Posterior vena cava (tissue), 2 donors: Measurements from ENCODE around the gene PXMP2. TPM values are rescaled to one million over a fixed set of nuclear protein-coding genes. Genes with fewer than 3 reads are reported as not detected.

ENCODE experiments used
- DNase-seq: peaks from one replicate; pipeline ENCODE4 v3.0.0-alpha.2; 2020; ENCODE audit warnings: low spot score
- intact Hi-C, 2 donors: fragments of 100-400 bp; cut with DNase I; formaldehyde crosslinking; loops; one replicate each; pipeline versions ENCODE4 v1.14.1 to v1.14.2; 2022 to 2023
- long read RNA-seq, 2 donors: library from polyadenylated mRNA; unstranded; transcript quantifications; one replicate each; pipeline ENCODE4 v2.0.0, GENCODE V29; 2020 to 2021
- total RNA-seq, 2 donors: library from RNA; stranded (reverse); fragmentation: NEBNext Ultra II Directional; extraction: Animal tissue kit (Norgen Biotek cat#: 25700); gene quantifications; one replicate each; pipeline ENCODE4 v1.2.1, GENCODE V29; 2021
- donor health status: DM: yes; HTN: yes; CAD: no.
- donor health status: DM: yes; HTN: yes; CAD: no.

Gene PXMP2
- 1 to 10 TPM; 7.1 to 9.5 TPM for total RNA-seq
- long read RNA-seq, donor 1, partial matches to known transcripts, result 0 of 2 reads
- long read RNA-seq, donor 1, other reads (novel, unspliced or antisense), result 0 of 2 reads
- long read RNA-seq, donor 2, partial matches to known transcripts, result 2 of 6 reads
- long read RNA-seq, donor 2, other reads (novel, unspliced or antisense), result 1 of 6 reads

DNA sequence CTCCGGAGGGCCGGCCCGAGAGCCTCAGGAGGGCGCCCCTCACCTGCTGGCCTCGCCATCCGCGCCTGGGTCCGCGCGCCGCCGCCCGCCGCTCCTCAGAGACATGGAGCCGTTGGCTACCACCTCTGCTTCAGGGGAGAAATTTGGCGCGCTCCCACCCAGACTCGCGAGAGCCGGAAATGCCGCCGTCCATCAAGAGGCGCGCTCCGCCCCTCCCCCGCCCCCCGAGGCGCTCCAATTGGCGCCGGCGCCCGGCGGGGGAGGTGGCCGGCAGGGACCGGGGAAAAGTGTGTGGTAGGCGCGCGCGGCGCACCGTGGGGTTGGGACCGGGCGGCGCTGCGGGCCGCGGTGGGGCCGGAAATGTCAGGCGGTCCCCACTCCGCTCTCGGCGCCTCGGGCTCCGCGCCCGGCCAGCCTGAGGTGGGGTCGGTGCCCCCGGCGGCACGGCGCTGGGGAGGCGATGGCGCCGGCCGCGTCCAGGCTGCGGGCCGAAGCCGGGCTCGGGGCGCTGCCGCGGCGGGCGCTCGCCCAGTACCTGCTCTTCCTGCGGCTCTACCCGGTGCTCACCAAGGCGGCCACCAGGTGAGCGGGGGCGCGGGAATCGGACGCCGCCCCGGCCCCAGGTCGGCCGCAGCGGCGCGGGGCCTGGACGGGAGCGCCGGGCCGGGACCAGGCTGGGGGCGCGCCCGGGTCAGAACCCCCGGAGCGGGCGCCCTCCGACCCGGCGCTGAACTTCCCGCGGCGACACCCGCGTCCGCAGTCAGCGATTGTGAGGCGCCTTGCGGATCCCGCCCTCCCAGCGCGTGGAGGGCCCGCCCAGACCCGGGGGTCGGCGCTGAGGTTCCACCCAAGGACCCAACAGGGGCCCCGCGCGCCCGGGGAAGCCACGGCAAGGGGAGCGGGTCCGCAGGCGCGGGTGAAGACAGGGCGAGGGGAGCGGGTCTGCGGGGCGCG lies at the start of gene PXMP2, which contains the start of gene POLE:
Gene PXMP2 (plus strand): TSS at position 377 of the 954 bp plus-strand sequence. CDS start 84 bp downstream, at position 461.
Gene POLE (minus strand): TSS at position 132 of the 954 bp plus-strand sequence. CDS start 27 bp downstream, at position 105.
- peak; percentile 99 for DNase-seq
- intact Hi-C loops, result no loop called here

DNA sequence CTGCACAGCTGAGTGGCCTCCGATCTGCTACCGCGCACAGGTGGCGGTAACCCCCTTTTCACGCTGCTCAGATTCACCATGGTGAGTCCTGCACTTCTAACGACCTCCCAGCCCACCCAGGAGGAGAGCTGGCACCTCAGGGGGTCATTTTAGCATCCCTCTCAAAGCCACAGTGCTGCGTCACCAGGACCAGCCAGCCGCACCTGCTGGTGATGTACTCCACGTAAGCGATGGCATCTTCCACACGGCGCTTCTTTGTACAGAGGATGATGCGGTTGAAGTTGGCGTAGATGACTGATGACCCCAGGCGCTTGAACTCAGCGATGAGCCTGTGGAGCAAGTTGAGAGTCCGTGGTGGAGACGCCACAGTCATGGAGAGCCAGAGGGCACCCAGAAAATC lies 49.6 kb upstream of the PXMP2 start:
- DNase-seq, result no peak
- intact Hi-C loops, result loop anchor here in 1 of 2 donors (10.0 kb wide), 1 partner anchor 1973 kb away; no protein-coding TSS in a partner anchor

- intact Hi-C loops, result loop anchor here in 1 of 2 donors (10.0 kb wide), 1 partner anchor 1974 kb away; no protein-coding TSS in a partner anchor
- peak; percentile 64 for DNase-seq
Observed at GRCh38 chr12:132638541-132639408, 48.6 kb upstream of the PXMP2 start.

DNA sequence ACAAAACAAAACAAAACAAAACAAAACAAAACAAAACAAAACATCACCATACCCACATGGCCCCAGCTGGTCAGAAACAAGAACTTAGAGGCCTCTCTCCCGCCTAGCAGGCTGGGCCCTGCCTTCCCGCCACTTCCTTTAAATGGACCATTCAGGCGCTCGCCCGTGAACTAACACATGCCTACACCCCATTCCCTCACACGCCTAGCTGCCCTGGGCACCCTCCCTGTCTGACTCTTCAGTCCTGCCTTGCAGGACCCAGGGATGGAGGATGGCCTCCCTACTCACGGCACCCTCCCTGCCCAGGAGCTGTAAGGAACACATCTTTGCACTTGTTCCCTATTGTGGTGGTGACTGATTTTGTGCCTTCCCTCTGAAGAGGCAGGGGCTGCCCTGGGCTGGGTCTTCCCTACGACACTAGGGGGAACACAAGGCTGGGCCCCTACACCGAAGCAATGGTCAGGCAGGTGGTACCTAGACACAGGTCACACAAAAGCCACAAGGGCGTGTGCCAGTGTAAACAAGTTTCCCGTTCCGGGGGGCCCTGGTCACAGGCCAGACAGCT lies 47.3 kb upstream of the PXMP2 start:
- intact Hi-C loops, result loop anchor here in 1 of 2 donors (10.0 kb wide), 1 partner anchor 1975 kb away; no protein-coding TSS in a partner anchor
- DNase-seq, result no peak

DNA sequence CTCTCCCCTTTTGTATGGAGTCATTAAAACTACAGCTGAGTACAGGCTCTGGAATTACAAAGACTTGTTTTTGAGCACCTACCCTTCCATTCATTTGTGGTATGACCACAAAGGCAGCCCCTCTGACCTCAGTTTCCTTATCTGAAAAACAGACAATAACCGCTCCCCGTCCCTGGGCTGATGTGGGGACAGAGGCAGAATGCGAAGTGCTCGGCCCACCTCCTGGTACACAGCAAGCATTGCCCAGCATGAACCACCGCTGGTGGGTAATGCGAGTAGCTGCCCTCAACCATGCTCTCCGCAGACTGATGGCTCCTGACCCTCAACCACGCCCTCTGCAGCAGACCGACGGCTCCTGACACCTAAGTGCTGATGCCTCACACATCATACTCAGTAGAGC lies 46.5 kb upstream of the PXMP2 start:
- no peak for DNase-seq
- intact Hi-C loops, result no loop called here

DNA sequence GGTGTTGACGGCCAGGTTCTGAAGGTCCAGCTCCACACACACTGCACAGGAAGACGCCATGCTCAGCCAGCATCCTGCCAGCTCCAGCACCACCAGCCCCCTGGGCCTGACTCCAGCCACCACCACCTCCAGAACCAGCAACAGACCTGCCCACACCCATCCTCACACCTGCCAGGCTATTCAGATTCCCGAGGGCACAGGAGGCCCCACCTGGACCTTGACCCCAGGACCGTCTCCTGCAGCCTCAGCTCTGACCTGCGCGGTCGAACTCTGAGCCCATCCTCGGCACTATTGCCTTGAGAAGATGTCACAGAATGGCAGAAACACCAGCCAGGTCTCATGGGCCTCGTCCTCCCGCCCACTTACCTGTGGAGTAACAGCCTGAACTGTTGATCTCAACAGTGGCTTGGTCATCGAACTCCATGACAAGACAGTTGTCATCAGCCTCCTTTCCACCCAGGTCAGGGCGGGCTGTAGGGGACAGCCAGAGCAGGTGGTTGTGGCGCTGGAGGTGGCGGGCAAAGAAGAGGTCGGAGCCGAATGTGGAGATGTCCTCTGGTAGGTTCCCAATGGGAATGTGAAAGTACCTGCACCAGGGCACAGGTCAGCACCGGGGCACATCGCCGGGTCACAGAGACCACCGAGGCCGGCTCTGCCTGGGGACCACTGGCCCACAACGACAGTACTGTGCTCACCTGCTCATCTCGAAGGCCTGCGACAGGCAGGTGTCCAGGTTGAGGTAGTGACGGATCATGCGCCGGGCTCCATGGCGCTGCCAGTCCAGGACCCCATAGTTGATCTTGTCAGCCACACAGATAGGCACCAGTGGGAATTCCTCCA lies 45.4 kb upstream of the PXMP2 start:
- DNase-seq, result no peak
- intact Hi-C loops, result no loop called here

DNA sequence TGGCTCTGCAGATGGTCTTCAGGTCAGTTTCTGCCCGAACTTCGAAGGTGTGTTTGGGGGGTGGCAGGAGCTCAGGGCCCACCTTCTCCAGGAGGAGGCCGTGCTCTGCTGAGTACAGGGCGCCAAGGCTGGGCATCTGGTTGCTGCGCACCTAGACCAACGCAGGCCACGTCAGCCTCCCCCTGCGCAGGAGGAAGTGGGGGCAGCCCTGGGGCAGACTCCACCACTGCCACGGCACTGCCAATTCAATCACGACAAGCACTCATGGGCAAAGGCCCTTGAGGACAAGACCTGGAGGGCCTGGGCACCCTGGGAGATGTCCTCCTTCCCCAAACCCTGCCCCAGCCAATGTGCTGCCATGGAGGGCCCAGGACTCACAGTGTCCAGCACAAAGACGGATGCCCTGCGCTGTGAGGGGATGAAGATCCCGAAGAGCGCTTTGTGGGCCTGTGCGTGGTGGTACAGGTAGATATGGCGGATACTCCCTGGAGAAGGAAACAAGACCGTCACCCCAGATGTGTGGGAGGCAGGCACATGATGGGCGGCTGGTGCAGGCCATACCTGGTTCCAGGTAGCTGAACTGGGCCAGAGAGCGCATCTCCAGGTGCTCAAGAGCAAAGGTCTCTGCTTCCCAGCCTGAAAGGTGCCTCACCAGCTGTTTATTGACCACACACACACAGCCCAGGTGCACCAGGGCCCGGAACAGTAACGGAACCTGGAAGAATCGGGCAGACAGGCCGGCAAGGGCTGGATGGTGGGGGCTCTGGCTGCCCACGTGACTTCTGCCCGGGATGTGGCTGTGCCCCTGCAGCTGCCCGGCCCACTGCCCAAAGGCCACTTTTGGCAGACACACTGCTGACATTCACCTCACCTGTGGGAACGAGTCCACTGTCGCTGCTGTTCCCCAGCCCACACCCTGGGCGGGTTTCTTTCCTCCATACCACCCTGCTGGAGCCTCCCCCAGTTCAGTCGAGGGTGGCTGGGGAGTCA lies 44.2 kb upstream of the PXMP2 start:
- intact Hi-C loops, result no loop called here
- no peak for DNase-seq

GRCh38 chr12:132646850-132647249 lies 40.5 kb upstream of the PXMP2 start:
- intact Hi-C loops, result no loop called here
- DNase-seq, result no peak

GRCh38 chr12:132647858-132648257 lies 39.5 kb upstream of the PXMP2 start:
- DNase-seq, result no peak

GRCh38 chr12:132648616-132649225 lies 38.7 kb upstream of the PXMP2 start:
- intact Hi-C loops, result no loop called here
- DNase-seq, result no peak

More at GRCh38 chr12:132647858-132648257, 39.5 kb upstream of the PXMP2 start:
- intact Hi-C loops, result no loop called here

DNA sequence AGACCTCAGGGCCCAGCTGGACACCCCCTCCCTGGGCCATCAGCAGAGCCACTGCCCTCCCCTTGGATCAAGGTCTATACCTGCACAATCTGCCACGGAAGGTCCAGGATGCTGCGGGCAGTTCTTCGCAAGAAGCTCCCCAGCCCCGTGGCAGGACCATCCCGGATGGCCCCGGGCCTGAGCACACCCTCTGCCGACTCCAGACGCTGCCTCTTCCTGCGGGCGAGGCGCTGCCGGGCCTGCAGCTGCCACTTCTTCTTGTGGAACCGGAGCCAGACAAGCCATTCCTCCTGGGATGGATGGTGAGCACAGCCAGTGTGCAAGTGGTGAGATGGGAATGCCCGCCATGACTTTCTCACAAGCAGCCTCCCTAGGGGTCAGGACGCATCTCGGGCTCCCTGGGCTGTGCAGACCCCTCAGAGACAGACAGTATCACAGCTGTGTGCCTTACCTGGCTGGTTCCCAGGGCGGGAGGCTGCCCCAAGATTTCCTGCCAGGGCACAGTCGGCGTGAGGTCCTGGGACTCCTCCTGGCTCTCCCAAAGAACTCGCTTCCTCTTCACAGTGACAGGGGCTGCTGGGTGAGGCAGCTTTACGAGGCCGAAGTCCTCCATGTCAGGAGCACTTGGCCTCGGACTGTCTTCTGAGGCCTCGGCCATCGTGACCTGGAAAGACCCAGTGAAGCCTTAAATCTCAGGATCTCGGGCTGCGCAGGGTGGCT lies 38.0 kb upstream of the PXMP2 start:
- intact Hi-C loops, result no loop called here
- no peak for DNase-seq

- intact Hi-C loops, result no loop called here
- no peak for DNase-seq
Observed at GRCh38 chr12:132651444-132652100, 35.8 kb upstream of the PXMP2 start.

GRCh38 chr12:132653567-132654290 lies 33.7 kb upstream of the PXMP2 start:
- no peak for DNase-seq
- intact Hi-C loops, result no loop called here

DNA sequence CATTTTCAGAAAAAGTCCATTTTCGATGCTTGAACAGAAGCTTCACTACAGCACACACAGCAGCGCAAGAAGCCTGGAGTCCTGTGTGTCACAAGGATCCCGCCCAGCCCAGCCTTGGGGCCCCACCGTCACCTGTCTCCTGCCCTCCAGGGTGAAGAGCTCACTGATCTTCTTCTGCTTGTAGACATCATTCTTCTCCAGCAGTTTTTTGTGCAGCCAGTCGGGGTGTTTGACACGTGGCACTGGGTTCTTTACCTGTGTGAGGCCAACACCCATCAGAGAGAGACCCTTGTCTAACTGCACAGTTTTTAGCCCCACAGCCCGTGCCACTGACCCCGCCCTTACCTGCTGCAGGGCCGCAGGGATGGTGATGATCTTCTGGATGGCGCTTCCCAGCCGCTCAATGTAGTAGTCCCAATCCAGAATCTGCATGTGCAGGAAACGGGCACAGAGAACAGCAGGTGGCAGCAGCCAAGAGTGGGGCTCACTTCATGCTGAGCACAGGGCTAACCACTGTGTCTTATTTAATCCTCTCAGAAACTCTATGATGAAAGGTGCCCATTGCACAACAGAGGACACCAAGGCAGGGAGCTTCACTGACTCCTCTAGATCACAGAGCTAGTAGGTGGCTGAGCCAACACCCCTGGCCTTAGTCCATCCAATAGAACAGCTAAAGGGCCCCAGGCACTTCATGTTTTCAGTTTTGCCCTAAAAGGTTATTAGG lies 30.2 kb upstream of the PXMP2 start:
- no peak for DNase-seq
- intact Hi-C loops, result no loop called here
